A673 (cell line): ENCODE results near the gene CROCC2. TPM values are rescaled to one million over a fixed set of nuclear protein-coding genes. Genes with fewer than 3 reads are reported as not detected.

ENCODE experiments used
- BruUV-seq: library from RNA; stranded (reverse); fragments of 400-500 nt; replicated peaks from 2 replicates; lab custom pipeline; 2021; lab: Mats Ljungman, UMichigan
- CTCF ChIA-PET: fragments of 300-600 bp; sonication (Branson Sonifier 250); formaldehyde crosslinking; loops from one replicate; lab custom pipeline; 2022; ENCODE audit warnings: antibody characterized with exemption; lab: Charles Lee
- POLR2A ChIA-PET: fragments of 300-600 bp; sonication (Branson Sonifier 250); formaldehyde crosslinking; loops from one replicate; lab custom pipeline; 2022; ENCODE audit warnings: antibody characterized with exemption; ENCODE audit not compliant: low non-redundant PET; lab: Charles Lee
- DNase-seq: peaks from one replicate; pipeline ENCODE4 v3.0.0-alpha.2; 2015; ENCODE audit warnings: low spot score
- H3K27ac ChIP-seq: fragments of 200-600 bp; sonication (generic); 2 replicates; pipeline ENCODE4 v1.5.1; 2016; ENCODE audit warnings: mixed run types, low read depth, mild to moderate bottlenecking, mixed read lengths, antibody characterized with exemption, low read length; ENCODE audit not compliant: poor library complexity, severe bottlenecking
- H3K27me3 ChIP-seq: fragments of 200-600 bp; sonication (generic); replicated peaks from 2 replicates; pipeline ENCODE4 v1.6.1; 2017; ENCODE audit warnings: mixed run types, low read depth, mild to moderate bottlenecking, mixed read lengths, antibody characterized with exemption, low read length; ENCODE audit not compliant: insufficient read depth, poor library complexity
- H3K36me3 ChIP-seq: fragments of 200-600 bp; sonication (generic); 2 replicates; pipeline ENCODE4 v1.6.1; 2016; ENCODE audit warnings: mixed run types, mild to moderate bottlenecking, mixed read lengths, antibody characterized with exemption, low read length; ENCODE audit not compliant: insufficient read depth, poor library complexity, severe bottlenecking
- H3K4me1 ChIP-seq: fragments of 200-600 bp; sonication (generic); 2 replicates; pipeline ENCODE4 v1.6.1; 2017; ENCODE audit warnings: mixed run types, mild to moderate bottlenecking, mixed read lengths, antibody characterized with exemption, low read length; ENCODE audit not compliant: insufficient read depth, poor library complexity, severe bottlenecking
- H3K4me3 ChIP-seq: fragments of 200-600 bp; sonication (generic); 2 replicates; pipeline ENCODE4 v1.5.1; 2016; ENCODE audit warnings: low read depth, mixed run types, mild to moderate bottlenecking, mixed read lengths, low read length; ENCODE audit not compliant: poor library complexity, severe bottlenecking
- H3K9me3 ChIP-seq: fragments of 200-600 bp; sonication (generic); 2 replicates; pipeline ENCODE4 v1.6.1; 2016; ENCODE audit warnings: mixed run types, low read depth, mild to moderate bottlenecking, mixed read lengths, antibody characterized with exemption, low read length; ENCODE audit not compliant: poor library complexity, severe bottlenecking
- CTCF ChIP-seq: fragments of 300-800, 200-600 bp; sonication (generic); conservative IDR thresholded peaks from 2 replicates; pipeline ENCODE4 v1.5.1; 2017; ENCODE audit warnings: low read depth, mild to moderate bottlenecking, antibody characterized with exemption, low read length, moderate library complexity, mixed read lengths
- EZH2 ChIP-seq: fragments of 200-600 bp; sonication (generic); IDR thresholded peaks from 2 replicates; pipeline ENCODE4 v1.6.1; 2017; ENCODE audit warnings: borderline replicate concordance, low read depth, mild to moderate bottlenecking, mixed read lengths, antibody characterized with exemption, low read length; ENCODE audit not compliant: poor library complexity, severe bottlenecking
- intact Hi-C: fragments of 100-400 bp; cut with micrococcal nuclease; formaldehyde crosslinking; loops from one replicate; pipeline ENCODE4 v1.10.0; 2022; ENCODE audit not compliant: unreplicated experiment
- total RNA-seq: library from RNA; stranded (reverse); gene quantifications from 2 replicates; pipeline ENCODE4 v1.2.3, GENCODE V29; 2021

Gene CROCC2
- total RNA-seq, 1 experiment from 2014 or later, result not detected

DNA sequence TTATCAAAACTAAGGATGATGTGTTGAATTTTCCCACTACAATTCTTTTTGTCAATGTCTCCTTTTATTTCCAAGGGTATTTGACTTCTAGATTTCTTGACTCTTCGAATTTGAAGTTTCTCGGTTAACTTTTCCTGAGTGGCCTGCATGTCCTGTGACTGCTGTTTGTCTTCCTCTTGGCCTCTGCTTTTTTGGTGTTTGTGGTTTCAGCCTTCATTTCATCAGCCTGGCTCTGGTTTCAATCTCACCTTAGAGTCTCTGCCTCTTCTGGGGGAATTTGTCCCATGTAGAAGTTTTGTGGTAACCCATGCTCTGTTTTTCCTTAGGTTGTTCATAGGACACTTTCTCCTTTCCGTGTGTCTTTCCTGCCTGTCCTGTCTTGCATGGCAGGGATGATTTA is 64.0 kb downstream of the CROCC2 start:
- intact Hi-C loops, result no loop called here
- Histone ChIP-seq H3K36me3 (no peaks in the 10 kb centered on the region), H3K9me3 (no peaks in the 10 kb centered on the region), H3K4me1 (peaks cover 16% of the 10 kb centered on the region), H3K4me3 (no peak overlapping the region), H3K27me3 (no peaks in the 10 kb centered on the region), H3K27ac (no peak overlapping the region)
- DNase-seq, result no peak
- TF ChIP-seq CTCF (no peak), EZH2 (no peak)
- BruUV-seq, result no TSS peak
- CTCF ChIA-PET, result no interaction called here
- POLR2A ChIA-PET, result no interaction called here

DNA sequence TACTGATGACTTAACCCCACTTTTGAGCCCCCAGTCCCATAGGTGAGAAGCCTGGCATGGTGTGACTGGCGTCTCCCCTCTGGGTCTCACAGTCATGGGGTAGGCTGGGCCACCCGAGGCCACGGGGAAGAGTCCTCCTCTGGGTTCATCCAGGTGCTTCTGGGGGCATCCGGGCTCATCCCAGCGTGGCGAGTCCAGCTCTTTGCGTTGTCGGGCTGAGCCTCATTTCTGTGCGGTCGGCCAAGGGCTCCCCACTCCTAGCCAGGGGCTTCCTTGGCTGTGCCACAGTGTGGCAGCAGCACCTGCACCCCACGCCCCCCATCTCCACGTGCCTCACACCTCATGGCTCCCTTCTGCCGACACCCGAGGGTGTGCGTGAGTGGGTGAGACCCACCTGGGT is 64.7 kb downstream of the CROCC2 start:
- DNase-seq, result no peak
- POLR2A ChIA-PET, result no interaction called here

DNA sequence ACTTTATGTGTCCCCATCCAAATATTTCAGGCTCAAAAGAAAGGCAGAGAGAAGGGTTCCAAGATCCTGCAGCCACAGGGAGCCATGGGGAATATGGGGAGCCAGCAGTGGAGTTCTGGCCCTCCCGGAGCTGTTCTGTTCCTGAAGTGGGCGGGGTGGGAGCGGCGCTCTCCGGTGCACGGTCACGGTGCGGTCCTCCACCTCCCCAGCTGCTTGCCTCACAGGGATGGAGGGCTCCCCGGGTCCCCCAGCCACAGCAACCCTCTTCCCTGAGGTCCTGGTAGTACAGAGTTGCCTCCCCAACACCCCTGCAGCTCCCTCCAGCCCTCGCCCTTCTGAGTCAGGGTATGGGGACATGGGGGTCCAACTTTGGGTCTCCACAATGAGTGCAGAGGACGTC is 66.1 kb downstream of the CROCC2 start:
- DNase-seq, result no peak
- Histone ChIP-seq H3K9me3 (no peaks in the 10 kb centered on the region), H3K27ac (no peak overlapping the region), H3K4me3 (no peak overlapping the region), H3K27me3 (no peaks in the 10 kb centered on the region), H3K36me3 (no peaks in the 10 kb centered on the region), H3K4me1 (peaks cover 16% of the 10 kb centered on the region)
- ChIA-PET POLR2A (interaction anchor here (0.6 kb wide), 1 partner anchor 30 kb away, joined by 4 read pairs; no protein-coding TSS in a partner anchor), CTCF (interaction anchor here (0.6 kb wide), 1 partner anchor 106 kb away, joined by 5 read pairs; no protein-coding TSS in a partner anchor)
- intact Hi-C loops, result no loop called here
- BruUV-seq, result no TSS peak
- TF ChIP-seq EZH2 (no peak), CTCF (no peak)

More for the DNA sequence above, 64.7 kb downstream of the CROCC2 start:
- H3K36me3 ChIP-seq, result no peaks in the 10 kb centered on the region
- H3K4me1 ChIP-seq, result peaks cover 16% of the 10 kb centered on the region
- intact Hi-C loops, result no loop called here
- CTCF ChIA-PET, result no interaction called here
- BruUV-seq, result no TSS peak
- no peaks in the 10 kb centered on the region for H3K9me3 ChIP-seq
- no peak for TF ChIP-seq EZH2
- TF ChIP-seq CTCF, result no peak
- no peaks in the 10 kb centered on the region for H3K27me3 ChIP-seq
- no peak overlapping the region for H3K4me3 ChIP-seq
- no peak overlapping the region for H3K27ac ChIP-seq
